Measurements from ENCODE around the gene LGALS3BP. TPM values are rescaled to one million over a fixed set of nuclear protein-coding genes. Genes with fewer than 3 reads are reported as not detected.

Gene LGALS3BP
- total and polyA plus RNA-seq, 2 experiments from 2014 or later, result 185 to 213 TPM

Other genes starting within 250 kb of the LGALS3BP start
- gene CYTH1, start 197.7 kb downstream of the LGALS3BP start, total RNA-seq, result 25.2 and 39.6 TPM in 2 replicates
- 21.9 and 36.4 TPM in 2 replicates for gene CYTH1, start 197.7 kb downstream of the LGALS3BP start, polyA plus RNA-seq
- gene USP36, start 139.1 kb downstream of the LGALS3BP start, total RNA-seq, result 18.9 and 27.8 TPM in 2 replicates
- 27.1 and 35.4 TPM in 2 replicates for gene USP36, start 139.1 kb downstream of the LGALS3BP start, polyA plus RNA-seq
- gene CEP295NL, start 76.7 kb downstream of the LGALS3BP start, total RNA-seq, result 0.21 and 0.42 TPM in 2 replicates
- not detected in 2 replicates for gene CEP295NL, start 76.7 kb downstream of the LGALS3BP start, polyA plus RNA-seq
- gene TIMP2, start 54.5 kb downstream of the LGALS3BP start, total RNA-seq, result 22.0 and 25.8 TPM in 2 replicates
- gene TIMP2, start 54.5 kb downstream of the LGALS3BP start, polyA plus RNA-seq, result 4.2 and 5.9 TPM in 2 replicates
- gene CANT1, start 29.8 kb upstream of the LGALS3BP start, total RNA-seq, result 55.3 and 55.9 TPM in 2 replicates
- 33.6 and 45.8 TPM in 2 replicates for gene CANT1, start 29.8 kb upstream of the LGALS3BP start, polyA plus RNA-seq
- gene C1QTNF1, start 44.2 kb upstream of the LGALS3BP start, total RNA-seq, result 12.5 and 16.4 TPM in 2 replicates
- gene C1QTNF1, start 44.2 kb upstream of the LGALS3BP start, polyA plus RNA-seq, result 6.8 and 10.2 TPM in 2 replicates
- gene ENGASE, start 94.9 kb upstream of the LGALS3BP start, total RNA-seq, result 29.5 and 69.8 TPM in 2 replicates
- gene ENGASE, start 94.9 kb upstream of the LGALS3BP start, polyA plus RNA-seq, result 48.8 and 56.1 TPM in 2 replicates

All from cardiac muscle cell (in vitro differentiated cells and primary cell).